OCI-LY7 (cell line): ENCODE data around the gene LCN6.
"Not testable (repeated sequence)": the region's sequence is repeated elsewhere in the genome, so short reads cannot be mapped to it uniquely, and the experiment has no call there.

ENCODE experiments used
- EZH2phosphoT487 ChIP-seq: fragments of 200-600 bp; sonication (generic); IDR thresholded peaks from 2 replicates; pipeline ENCODE4 v1.6.1; 2018; ENCODE audit warnings: low read depth, borderline replicate concordance, mild to moderate bottlenecking, mixed run types, antibody characterized with exemption, low read length, moderate library complexity, mixed read lengths
- TF ChIP-seq, protein P1 (sequence below): fragments of 200-600 bp; sonication (generic); conservative IDR thresholded peaks from 2 replicates; pipeline ENCODE4 v1.5.1; 2014; ENCODE audit warnings: mild to moderate bottlenecking, antibody characterized with exemption, low read length, moderate library complexity, mixed read lengths

GRCh38 chr9:136766410-136767120, 18.2 kb upstream of the LCN6 start:
- TF ChIP-seq, protein P1, sequence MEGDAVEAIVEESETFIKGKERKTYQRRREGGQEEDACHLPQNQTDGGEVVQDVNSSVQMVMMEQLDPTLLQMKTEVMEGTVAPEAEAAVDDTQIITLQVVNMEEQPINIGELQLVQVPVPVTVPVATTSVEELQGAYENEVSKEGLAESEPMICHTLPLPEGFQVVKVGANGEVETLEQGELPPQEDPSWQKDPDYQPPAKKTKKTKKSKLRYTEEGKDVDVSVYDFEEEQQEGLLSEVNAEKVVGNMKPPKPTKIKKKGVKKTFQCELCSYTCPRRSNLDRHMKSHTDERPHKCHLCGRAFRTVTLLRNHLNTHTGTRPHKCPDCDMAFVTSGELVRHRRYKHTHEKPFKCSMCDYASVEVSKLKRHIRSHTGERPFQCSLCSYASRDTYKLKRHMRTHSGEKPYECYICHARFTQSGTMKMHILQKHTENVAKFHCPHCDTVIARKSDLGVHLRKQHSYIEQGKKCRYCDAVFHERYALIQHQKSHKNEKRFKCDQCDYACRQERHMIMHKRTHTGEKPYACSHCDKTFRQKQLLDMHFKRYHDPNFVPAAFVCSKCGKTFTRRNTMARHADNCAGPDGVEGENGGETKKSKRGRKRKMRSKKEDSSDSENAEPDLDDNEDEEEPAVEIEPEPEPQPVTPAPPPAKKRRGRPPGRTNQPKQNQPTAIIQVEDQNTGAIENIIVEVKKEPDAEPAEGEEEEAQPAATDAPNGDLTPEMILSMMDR: 0 out of 2 replicates have a peak, but pooled peaks have one; percentile 42
- TF ChIP-seq EZH2phosphoT487: not testable (repeated sequence)
